H1 (cell line): Measurements from ENCODE around the gene H2BW2. TPM values are rescaled to one million over a fixed set of nuclear protein-coding genes. Genes with fewer than 3 reads are reported as not detected.

Source experiments
- JUN ChIP-seq: IDR thresholded peaks from 2 replicates; pipeline ENCODE4 v1.6.1; 2011; ENCODE audit warnings: low read depth, mild to moderate bottlenecking, improper control_type of control experiment, low read length
- USF2 ChIP-seq: IDR thresholded peaks from 2 replicates; pipeline ENCODE4 v1.6.1; 2011; ENCODE audit warnings: low read length, improper control_type of control experiment
- YY1 ChIP-seq: IDR thresholded peaks from 2 replicates; pipeline ENCODE4 v1.6.1; 2011; ENCODE audit warnings: low read depth, mild to moderate bottlenecking, low read length
- polyA plus RNA-seq, 7 experiments: library from polyadenylated mRNA; depleted of rRNA in 3 of 7; stranded (reverse) in 5 of 7; unstranded in 2 of 7; fragments of >200 nt in 5 of 7; fragments of 200-250 nt in 2 of 7; gene quantifications; 1 replicate in 5 of 7; 2 replicates in 1 of 7; 4 replicates in 1 of 7; pipeline versions ENCODE4 v1.2.1 to v1.2.3, GENCODE V29; 2011 to 2013; ENCODE audit warnings: missing spikeins in 2 of 7, mixed read lengths in 2 of 7
- total RNA-seq: library from RNA; stranded (reverse); fragmentation: NEBNext Ultra II Directional; extraction: Animal tissue kit (Norgen Biotek cat#: 25700); gene quantifications from 2 replicates; pipeline ENCODE4 v1.2.1, GENCODE V29; 2021

H2BW2 gene
- total and polyA plus RNA-seq, 2 of the 8 experiments (the other 6 are each of a cell fraction or from before 2014, with no cell fraction given), result 0.03 TPM; not detected in 1

GRCh38 chrX:104008831-104009230 is 30.9 kb upstream of the H2BW2 start (continued):
- TF ChIP-seq USF2, result no peak
- no peak for TF ChIP-seq YY1
- no peak for TF ChIP-seq JUN
- TF ChIP-seq, all 59 proteins: peak for 0
